ENCODE measurements around the gene PLEKHA7.
A peak's percentile ranks its signal among the peaks of the same experiment; 100 is the strongest.

PLEKHA7 gene

DNA sequence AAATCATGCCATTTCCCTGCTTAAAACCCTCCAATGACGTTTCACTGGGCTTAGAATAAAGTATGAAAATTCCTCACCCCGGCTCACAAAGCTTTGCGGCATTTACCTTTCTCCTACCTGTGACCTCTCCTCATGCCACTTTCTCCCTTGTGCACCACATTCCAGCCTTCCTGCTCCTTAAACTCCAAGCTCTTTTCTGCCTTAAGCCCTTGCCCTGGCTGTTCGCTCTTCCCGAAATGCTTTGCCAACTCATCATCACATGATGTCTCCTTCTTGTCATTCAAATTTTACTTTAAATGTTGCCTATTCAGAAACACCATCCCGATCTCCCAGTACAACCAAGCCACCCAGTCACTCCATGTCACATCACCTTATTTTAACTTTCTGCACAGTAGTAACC is 2.0 kb downstream of the PLEKHA7 start:
- H3K4me3 ChIP-seq (ENCODE audit: low read depth, low read length) = no peak overlapping the region
- no peaks in the 10 kb centered on the region for H3K27me3 ChIP-seq (ENCODE audit: insufficient read depth, low read depth, severe bottlenecking)

DNA sequence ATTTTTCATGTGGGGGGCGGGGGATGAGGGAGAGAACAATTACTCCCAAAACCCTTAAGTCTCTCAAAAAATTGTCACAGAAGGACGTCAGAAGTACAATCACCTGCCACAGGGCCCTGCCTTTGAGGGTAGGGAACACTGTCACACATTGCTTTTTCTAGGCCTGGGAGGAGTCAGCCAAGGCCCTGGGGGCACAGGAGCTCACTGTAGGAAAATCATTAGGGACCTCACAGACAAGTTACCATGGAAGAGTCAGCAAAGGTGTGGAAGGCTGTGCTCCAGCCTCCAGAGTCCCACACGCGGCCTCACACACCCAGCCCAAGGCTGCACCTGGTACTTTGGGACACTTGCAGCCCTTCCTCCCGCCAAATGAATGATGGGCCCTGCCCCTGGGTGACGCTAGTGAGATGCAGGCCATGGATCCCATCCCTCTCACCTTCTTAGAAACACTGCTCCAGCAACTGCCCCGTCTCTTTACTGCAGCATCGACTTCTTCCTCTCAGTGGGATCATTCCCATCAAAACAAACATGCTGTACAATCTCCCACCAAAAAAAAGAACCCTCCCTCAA is 3.3 kb downstream of the PLEKHA7 start:
- Histone ChIP-seq H3K27me3 (ENCODE audit: insufficient read depth, low read depth, severe bottlenecking) (no peaks in the 10 kb centered on the region), H3K9me3 (ENCODE audit: severe bottlenecking) (no peaks in the 10 kb centered on the region), H3K27ac (peak overlapping the region; percentile 89), H3K36me3 (peaks cover 28% of the 10 kb centered on the region), H3K4me3 (ENCODE audit: low read depth, low read length) (no peak overlapping the region)
- TF ChIP-seq, protein P1, sequence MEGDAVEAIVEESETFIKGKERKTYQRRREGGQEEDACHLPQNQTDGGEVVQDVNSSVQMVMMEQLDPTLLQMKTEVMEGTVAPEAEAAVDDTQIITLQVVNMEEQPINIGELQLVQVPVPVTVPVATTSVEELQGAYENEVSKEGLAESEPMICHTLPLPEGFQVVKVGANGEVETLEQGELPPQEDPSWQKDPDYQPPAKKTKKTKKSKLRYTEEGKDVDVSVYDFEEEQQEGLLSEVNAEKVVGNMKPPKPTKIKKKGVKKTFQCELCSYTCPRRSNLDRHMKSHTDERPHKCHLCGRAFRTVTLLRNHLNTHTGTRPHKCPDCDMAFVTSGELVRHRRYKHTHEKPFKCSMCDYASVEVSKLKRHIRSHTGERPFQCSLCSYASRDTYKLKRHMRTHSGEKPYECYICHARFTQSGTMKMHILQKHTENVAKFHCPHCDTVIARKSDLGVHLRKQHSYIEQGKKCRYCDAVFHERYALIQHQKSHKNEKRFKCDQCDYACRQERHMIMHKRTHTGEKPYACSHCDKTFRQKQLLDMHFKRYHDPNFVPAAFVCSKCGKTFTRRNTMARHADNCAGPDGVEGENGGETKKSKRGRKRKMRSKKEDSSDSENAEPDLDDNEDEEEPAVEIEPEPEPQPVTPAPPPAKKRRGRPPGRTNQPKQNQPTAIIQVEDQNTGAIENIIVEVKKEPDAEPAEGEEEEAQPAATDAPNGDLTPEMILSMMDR (IDR thresholded peaks at IDR 0.05; ENCODE audit: low read depth, low read length) = peak; percentile 37
- DNase-seq = peak; percentile 39

More for the DNA sequence above, 2.0 kb downstream of the PLEKHA7 start:
- DNase-seq = no peak
- H3K27ac ChIP-seq = peak overlapping the region; percentile 89
- no peaks in the 10 kb centered on the region for H3K9me3 ChIP-seq (ENCODE audit: severe bottlenecking)
- TF ChIP-seq, protein P1 (IDR thresholded peaks at IDR 0.05; ENCODE audit: low read depth, low read length) = no peak
- peaks cover 27% of the 10 kb centered on the region for H3K36me3 ChIP-seq

DNA sequence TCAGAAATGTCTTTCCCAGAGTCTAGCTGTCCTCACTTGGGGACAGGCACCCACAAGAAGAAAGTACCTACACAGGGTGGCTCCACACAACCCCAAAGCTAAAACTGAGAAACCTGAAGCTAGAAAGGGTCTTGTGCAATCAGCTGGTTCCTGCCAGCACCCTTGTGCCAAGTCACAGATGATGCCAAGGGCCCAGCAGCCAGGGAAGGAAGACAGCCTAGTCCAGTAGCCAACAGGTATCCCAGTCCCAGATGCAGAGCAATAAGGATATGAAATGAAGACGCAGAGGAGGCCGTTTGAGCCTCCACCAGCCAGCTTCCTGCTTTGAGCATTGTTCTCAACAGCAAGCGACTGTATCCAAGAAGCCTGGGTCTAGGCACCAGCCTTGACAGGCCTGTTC is 6.1 kb downstream of the PLEKHA7 start:
- Histone ChIP-seq H3K27me3 (ENCODE audit: insufficient read depth, low read depth, severe bottlenecking) (no peaks in the 10 kb centered on the region), H3K27ac (no peak overlapping the region), H3K4me3 (ENCODE audit: low read depth, low read length) (no peak overlapping the region), H3K36me3 (peaks cover 29% of the 10 kb centered on the region), H3K9me3 (ENCODE audit: severe bottlenecking) (no peaks in the 10 kb centered on the region)
- TF ChIP-seq, protein P1 (IDR thresholded peaks at IDR 0.05; ENCODE audit: low read depth, low read length) = no peak
- no peak for DNase-seq

DNA sequence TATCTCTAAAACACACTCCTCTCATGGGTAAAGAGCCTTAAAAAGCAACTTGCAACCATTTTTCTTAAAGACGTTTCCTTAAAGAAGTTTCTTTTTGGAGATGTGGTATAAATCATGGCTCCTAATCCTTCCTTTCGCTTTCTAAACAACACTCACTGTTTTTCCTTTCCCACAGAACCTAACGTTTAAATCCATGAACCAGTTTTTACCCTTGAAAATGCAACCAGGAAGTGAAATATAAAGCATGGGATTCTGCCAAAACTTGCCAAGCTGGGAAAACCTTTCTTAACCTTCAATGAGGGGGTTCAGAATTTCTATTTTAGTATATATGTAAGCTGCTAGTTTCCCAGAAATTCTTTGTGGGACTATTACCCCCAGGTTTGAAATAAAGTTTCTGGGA is 8.6 kb downstream of the PLEKHA7 start:
- TF ChIP-seq, protein P1 (IDR thresholded peaks at IDR 0.05; ENCODE audit: low read depth, low read length) = no peak
- DNase-seq = no peak
- no peak overlapping the region for H3K27ac ChIP-seq

DNA sequence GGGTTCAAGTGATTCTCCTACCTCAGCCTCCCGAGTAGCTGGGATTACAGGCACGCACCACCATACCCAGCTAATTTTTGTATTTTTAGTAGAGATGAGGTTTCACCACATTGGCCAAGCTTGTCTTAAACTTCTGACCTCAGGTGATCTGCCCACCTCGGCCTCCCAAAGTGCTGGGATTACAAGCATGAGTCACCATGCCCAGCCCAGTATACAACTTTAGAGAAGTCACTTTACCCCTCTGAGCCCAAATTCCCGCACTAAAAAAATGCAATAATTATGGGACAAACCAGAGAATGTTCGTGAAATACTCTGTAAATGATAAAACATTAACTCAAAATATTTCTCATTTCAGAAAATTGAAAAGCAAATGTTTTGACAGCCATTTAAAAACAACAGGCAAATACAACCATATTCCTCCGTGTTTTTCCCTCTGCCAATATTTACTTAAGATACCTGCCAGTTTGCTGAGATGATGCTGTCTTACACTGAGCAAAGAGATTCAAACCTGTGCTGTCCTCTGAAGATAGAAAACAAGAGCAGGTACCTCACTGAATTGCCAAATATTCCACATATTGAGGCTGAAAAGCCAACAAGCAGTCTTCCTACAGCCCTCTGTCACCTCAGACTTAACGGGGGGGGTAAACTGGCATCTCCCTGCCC is 9.6 kb downstream of the PLEKHA7 start:
- no peak for DNase-seq
- H3K27ac ChIP-seq = peak overlapping the region; percentile 93
- no peaks in the 10 kb centered on the region for H3K27me3 ChIP-seq (ENCODE audit: insufficient read depth, low read depth, severe bottlenecking)
- no peaks in the 10 kb centered on the region for H3K9me3 ChIP-seq (ENCODE audit: severe bottlenecking)
- H3K36me3 ChIP-seq = peaks cover 25% of the 10 kb centered on the region
- H3K4me3 ChIP-seq (ENCODE audit: low read depth, low read length) = no peak overlapping the region
- TF ChIP-seq, protein P1 (IDR thresholded peaks at IDR 0.05; ENCODE audit: low read depth, low read length) = no peak

More for the DNA sequence above, 8.6 kb downstream of the PLEKHA7 start:
- no peak overlapping the region for H3K4me3 ChIP-seq (ENCODE audit: low read depth, low read length)
- H3K27me3 ChIP-seq (ENCODE audit: insufficient read depth, low read depth, severe bottlenecking) = no peaks in the 10 kb centered on the region
- H3K9me3 ChIP-seq (ENCODE audit: severe bottlenecking) = no peaks in the 10 kb centered on the region
- peaks cover 21% of the 10 kb centered on the region for H3K36me3 ChIP-seq

All from WERI-Rb-1 (cell line).